ENCODE measurements around the gene RABGAP1L. TPM values are rescaled to one million over a fixed set of nuclear protein-coding genes. Genes with fewer than 3 reads are reported as not detected.
"Not testable (repeated sequence)": the region's sequence is repeated elsewhere in the genome, so short reads cannot be mapped to it uniquely, and the experiment has no call there.

RABGAP1L gene
- polyA plus RNA-seq, 1 donor (not counting 4 experiments of a cell fraction or from before 2014, with no cell fraction given) = 24.2 TPM

DNA sequence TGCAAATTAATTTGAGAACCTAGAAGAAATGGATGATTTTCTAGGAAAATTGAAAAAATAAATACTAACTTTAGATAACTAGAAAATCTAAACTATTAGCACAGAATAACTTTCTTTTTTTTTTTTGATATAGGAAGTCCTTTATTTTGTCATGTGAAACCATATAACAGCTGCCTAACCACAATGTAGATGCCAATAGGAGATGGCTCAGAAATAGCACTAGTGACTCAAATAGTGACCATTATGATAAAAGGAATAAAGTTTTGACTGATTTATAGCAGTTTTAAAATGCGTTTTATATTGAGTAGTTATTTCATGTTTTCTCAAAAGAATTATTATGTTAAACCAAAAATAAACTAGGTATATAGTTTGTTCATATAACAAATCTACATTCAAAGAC is 682.4 kb downstream of the RABGAP1L start:
- Histone ChIP-seq H3K27me3 (ENCODE audit: control insufficient read depth, extremely low read depth, insufficient read depth, low read length) (no peaks in the 10 kb centered on the region), H3K9ac (ENCODE audit: control insufficient read depth, extremely low read depth, insufficient read depth, low read length) (no peak overlapping the region), H3K9me3 (ENCODE audit: control insufficient read depth, low read depth, low read length) (no peaks in the 10 kb centered on the region), H3K4me2 (ENCODE audit: control insufficient read depth, extremely low read depth, insufficient read depth, low read depth, low read length) (no peak overlapping the region), H4K20me1 (ENCODE audit: control insufficient read depth, extremely low read depth, insufficient read depth, low read length) (no peaks in the 10 kb centered on the region), H3K9me1 (ENCODE audit: control insufficient read depth, extremely low read depth, insufficient read depth, low read length) (no peaks in the 10 kb centered on the region), H3K4me3 (ENCODE audit: control insufficient read depth in 2 of 3, extremely low read depth in 1 of 3, insufficient read depth in 2 of 3, low read depth in 1 of 3, low read length in 3 of 3) (no peak overlapping the region), H2AFZ (ENCODE audit: control insufficient read depth, low read length) (no peak overlapping the region), H3K79me2 (ENCODE audit: control insufficient read depth, insufficient read depth, low read length) (no peaks in the 10 kb centered on the region), H3K4me1 (ENCODE audit: control insufficient read depth, extremely low read depth, insufficient read depth, low read length) (no peaks in the 10 kb centered on the region), H3K36me3 (ENCODE audit: control insufficient read depth in 2 of 2, extremely low read depth in 1 of 2, insufficient read depth in 2 of 2, low read length in 2 of 2) (no peaks in the 10 kb centered on the region), H3K27ac (ENCODE audit: control insufficient read depth, insufficient read depth, low read length) (no peak overlapping the region)
- no peak for FAIRE-seq
- dilution Hi-C loops (cut with MboI; ENCODE audit: extremely low pct_ligation_motif_present, low sequenced_read_pairs) = no loop called here
- DNase-seq (ENCODE audit: low read depth, low spot score) = no peak
- no peak for TF ChIP-seq EZH2 (IDR thresholded peaks at IDR 0.05; ENCODE audit: low read length)
- TF ChIP-seq, protein P1, sequence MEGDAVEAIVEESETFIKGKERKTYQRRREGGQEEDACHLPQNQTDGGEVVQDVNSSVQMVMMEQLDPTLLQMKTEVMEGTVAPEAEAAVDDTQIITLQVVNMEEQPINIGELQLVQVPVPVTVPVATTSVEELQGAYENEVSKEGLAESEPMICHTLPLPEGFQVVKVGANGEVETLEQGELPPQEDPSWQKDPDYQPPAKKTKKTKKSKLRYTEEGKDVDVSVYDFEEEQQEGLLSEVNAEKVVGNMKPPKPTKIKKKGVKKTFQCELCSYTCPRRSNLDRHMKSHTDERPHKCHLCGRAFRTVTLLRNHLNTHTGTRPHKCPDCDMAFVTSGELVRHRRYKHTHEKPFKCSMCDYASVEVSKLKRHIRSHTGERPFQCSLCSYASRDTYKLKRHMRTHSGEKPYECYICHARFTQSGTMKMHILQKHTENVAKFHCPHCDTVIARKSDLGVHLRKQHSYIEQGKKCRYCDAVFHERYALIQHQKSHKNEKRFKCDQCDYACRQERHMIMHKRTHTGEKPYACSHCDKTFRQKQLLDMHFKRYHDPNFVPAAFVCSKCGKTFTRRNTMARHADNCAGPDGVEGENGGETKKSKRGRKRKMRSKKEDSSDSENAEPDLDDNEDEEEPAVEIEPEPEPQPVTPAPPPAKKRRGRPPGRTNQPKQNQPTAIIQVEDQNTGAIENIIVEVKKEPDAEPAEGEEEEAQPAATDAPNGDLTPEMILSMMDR (optimal IDR thresholded peaks at IDR 0.05 in 1 of 3, IDR thresholded peaks at IDR 0.05 in 1 of 3, conservative IDR thresholded peaks at IDR 0.05 in 1 of 3; ENCODE audit: extremely low read depth in 1 of 3, insufficient read depth in 2 of 3, low read length in 3 of 3) = no peak

DNA sequence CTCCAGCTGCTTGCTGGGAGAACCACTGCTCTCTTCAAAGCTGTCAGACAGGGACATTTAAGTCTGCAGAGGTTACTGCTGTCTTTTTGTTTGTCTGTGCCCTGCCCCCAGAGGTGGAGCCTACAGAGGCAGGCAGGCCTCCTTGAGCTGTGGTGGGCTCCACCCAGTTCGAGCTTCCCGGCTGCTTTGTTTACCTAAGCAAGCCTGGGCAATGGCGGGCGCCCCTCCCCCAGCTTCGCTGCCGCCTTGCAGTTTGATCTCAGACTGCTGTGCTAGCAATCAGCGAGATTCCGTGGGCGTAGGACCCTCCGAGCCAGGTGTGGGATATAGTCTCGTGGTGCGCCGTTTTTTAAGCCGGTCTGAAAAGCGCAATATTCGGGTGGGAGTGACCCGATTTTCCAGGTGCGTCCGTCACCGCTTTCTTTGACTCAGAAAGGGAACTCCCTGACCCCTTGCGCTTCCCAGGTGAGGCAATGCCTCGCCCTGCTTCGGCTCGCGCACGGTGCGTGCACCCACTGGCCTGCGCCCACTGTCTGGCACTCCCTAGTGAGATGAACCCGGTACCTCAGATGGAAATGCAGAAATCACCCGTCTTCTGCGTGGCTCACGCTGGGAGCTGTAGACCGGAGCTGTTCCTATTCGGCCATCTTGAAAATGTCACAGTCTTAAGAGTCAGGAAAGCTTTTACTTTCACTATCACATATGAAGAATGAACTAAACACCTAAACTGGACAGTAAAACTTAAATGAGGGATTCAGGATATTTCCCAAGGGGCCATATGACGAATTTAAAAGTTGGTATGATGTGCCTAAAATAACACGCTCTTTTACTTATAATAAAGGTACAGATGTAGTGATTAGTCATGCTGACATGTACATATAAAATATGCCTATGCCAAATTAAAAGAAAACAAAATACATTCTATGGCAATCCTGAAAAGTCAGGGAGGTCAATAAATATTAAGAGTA is 689.6 kb downstream of the RABGAP1L start:
- Histone ChIP-seq H3K4me3 (ENCODE audit: control insufficient read depth in 2 of 3, extremely low read depth in 1 of 3, insufficient read depth in 2 of 3, low read depth in 1 of 3, low read length in 3 of 3) (peak overlapping the region; percentile 8 to 61 (median 29)), H3K4me2 (ENCODE audit: control insufficient read depth, extremely low read depth, insufficient read depth, low read depth, low read length) (peak overlapping the region; percentile 59), H3K9ac (ENCODE audit: control insufficient read depth, extremely low read depth, insufficient read depth, low read length) (peak overlapping the region; percentile 72), H3K27ac (ENCODE audit: control insufficient read depth, insufficient read depth, low read length) (peak overlapping the region; percentile 89)
- H2AFZ ChIP-seq (ENCODE audit: control insufficient read depth, low read length); H3K9me3 ChIP-seq (ENCODE audit: control insufficient read depth, low read depth, low read length); H4K20me1 ChIP-seq (ENCODE audit: control insufficient read depth, extremely low read depth, insufficient read depth, low read length); H3K36me3 ChIP-seq (ENCODE audit: control insufficient read depth in 2 of 2, extremely low read depth in 1 of 2, insufficient read depth in 2 of 2, low read length in 2 of 2); FAIRE-seq; H3K79me2 ChIP-seq (ENCODE audit: control insufficient read depth, insufficient read depth, low read length); dilution Hi-C loops (cut with MboI; ENCODE audit: extremely low pct_ligation_motif_present, low sequenced_read_pairs); H3K27me3 ChIP-seq (ENCODE audit: control insufficient read depth, extremely low read depth, insufficient read depth, low read length); DNase-seq (ENCODE audit: low read depth, low spot score); H3K4me1 ChIP-seq (ENCODE audit: control insufficient read depth, extremely low read depth, insufficient read depth, low read length); H3K9me1 ChIP-seq (ENCODE audit: control insufficient read depth, extremely low read depth, insufficient read depth, low read length): not testable (repeated sequence)

Data from keratinocyte (primary cell).